K562 (cell line): ENCODE measurements around the gene LRRC4C. TPM values are rescaled to one million over a fixed set of nuclear protein-coding genes. Genes with fewer than 3 reads are reported as not detected.

Source experiments
- ATAC-seq: fragments of 200-7000 bp; cut with Tn5 transposase; 3 replicates; pipeline ENCODE4 v1.9.1; 2020; ENCODE audit warnings: moderate library complexity
- BruUV-seq: library from RNA; stranded (reverse); fragments of 400-500 nt; replicated peaks from 2 replicates; lab custom pipeline; 2021; lab: Mats Ljungman, UMichigan
- CTCF ChIA-PET: fragments of 300-600 bp; formaldehyde crosslinking; extraction: SDS; loops from one replicate; lab custom pipeline; 2021; ENCODE audit warnings: low intra/inter-chr PET ratio; lab: Yijun Ruan, JAX
- POLR2A ChIA-PET: fragments of 300-600, 350-650 bp; sonication (Branson Sonifier 250); formaldehyde crosslinking; extraction: SDS; loops from one replicate; lab custom pipeline; 2021; ENCODE audit warnings: antibody characterized with exemption, inconsistent platforms; lab: Yijun Ruan, JAX
- DNase-seq, 4 experiments: peaks; one replicate each; pipeline versions ENCODE4 v3.0.0 to v3.0.0-alpha.2; 2011 to 2018; ENCODE audit warnings: low spot score in 3 of 4, mixed read lengths in 3 of 4; ENCODE audit errors: extremely low read depth in 1 of 4
- FAIRE-seq: peaks from 2 replicates; lab custom pipeline; 2011; peaks lifted over from hg19 to GRCh38; lab: Jason Lieb, UNC
- H2AFZ ChIP-seq: 2 replicates; pipeline ENCODE4 v1.6.0; 2011; ENCODE audit warnings: low read depth, low read length, control low read depth, inconsistent platforms
- H3K27ac ChIP-seq: fragments of 200-600 bp; 3 replicates; pipeline ENCODE4 v1.8.0; 2011; ENCODE audit warnings: low read depth, mild to moderate bottlenecking, control low read depth, inconsistent platforms, low read length, moderate library complexity, mixed read lengths; ENCODE audit errors: extremely low read depth
- H3K27me3 ChIP-seq, 2 experiments: fragments of 300-600 bp in 1 of 2; 2 replicates in 1 of 2; 3 replicates in 1 of 2; pipeline versions ENCODE4 v1.6.0 to v1.8.0; 2011; ENCODE audit warnings: inconsistent platforms in 2 of 2, low read length in 2 of 2, mild to moderate bottlenecking in 1 of 2, mixed read lengths in 1 of 2, moderate library complexity in 1 of 2; ENCODE audit not compliant: control insufficient read depth in 2 of 2, insufficient read depth in 2 of 2
- H3K36me3 ChIP-seq: fragments of 300-600 bp; 3 replicates; pipeline ENCODE4 v1.8.0; 2011; ENCODE audit warnings: mild to moderate bottlenecking, low read length, inconsistent platforms; ENCODE audit not compliant: control insufficient read depth, insufficient read depth
- H3K4me1 ChIP-seq, 2 experiments: fragments of 200-600 bp in 1 of 2; replicated peaks in 1 of 2; 2 replicates in 1 of 2; 3 replicates in 1 of 2; pipeline versions ENCODE4 v1.5.1 to v1.8.0; 2011; ENCODE audit warnings: inconsistent platforms in 2 of 2, low read length in 2 of 2, mild to moderate bottlenecking in 1 of 2, mixed read lengths in 1 of 2, moderate library complexity in 1 of 2; ENCODE audit not compliant: control insufficient read depth in 2 of 2, insufficient read depth in 2 of 2
- H3K4me2 ChIP-seq: 2 replicates; pipeline ENCODE4 v1.6.1; 2011; ENCODE audit warnings: low read length, control low read depth, inconsistent platforms, mixed read lengths; ENCODE audit not compliant: insufficient read depth
- H3K4me3 ChIP-seq: fragments of 200-600 bp; sonication (generic), shearing (Covaris generic); 2 replicates; pipeline ENCODE4 v1.5.1; 2016; ENCODE audit warnings: control low read depth, inconsistent platforms
- H3K79me2 ChIP-seq: fragments of 200-600 bp; 3 replicates; pipeline ENCODE4 v1.8.0; 2011; ENCODE audit warnings: low read length, inconsistent platforms; ENCODE audit not compliant: control insufficient read depth, insufficient read depth
- H3K9ac ChIP-seq, 2 experiments: 2 replicates each; pipeline versions ENCODE4 v1.6.0 to v1.6.1; 2011; ENCODE audit warnings: low read depth in 2 of 2, low read length in 2 of 2, control low read depth in 1 of 2, inconsistent platforms in 1 of 2, mild to moderate bottlenecking in 1 of 2, mixed read lengths in 1 of 2; ENCODE audit not compliant: insufficient read depth in 1 of 2
- H3K9me1 ChIP-seq: one replicate; pipeline ENCODE4 v1.6.0; 2011; ENCODE audit warnings: inconsistent platforms, mild to moderate bottlenecking, low read length, moderate library complexity; ENCODE audit not compliant: control insufficient read depth, insufficient read depth
- H3K9me3 ChIP-seq: replicated peaks from 2 replicates; pipeline ENCODE4 v1.5.1; 2011; ENCODE audit warnings: low read depth, low read length, inconsistent platforms; ENCODE audit not compliant: control insufficient read depth, insufficient read depth
- H4K20me1 ChIP-seq: replicated peaks from 2 replicates; pipeline ENCODE4 v1.6.1; 2011; ENCODE audit warnings: low read length, inconsistent platforms, mixed read lengths; ENCODE audit not compliant: control insufficient read depth, insufficient read depth
- ATF3 ChIP-seq, 2 experiments: fragments of 450-650 bp in 1 of 2; sonication (generic) in 1 of 2; formaldehyde crosslinking in 1 of 2; IDR thresholded peaks in 1 of 2; conservative IDR thresholded peaks in 1 of 2; 2 replicates each; pipeline versions ENCODE4 v1.6.1 to v1.8.1; 2016 to 2023; ENCODE audit warnings: mild to moderate bottlenecking in 2 of 2, moderate library complexity in 2 of 2, inconsistent platforms in 1 of 2, missing genetic modification reagents in 1 of 2
- BRF2 ChIP-seq: IDR thresholded peaks from 3 replicates; pipeline ENCODE4 v1.6.1; 2011; ENCODE audit warnings: borderline replicate concordance, mild to moderate bottlenecking; ENCODE audit not compliant: insufficient read length, insufficient read depth
- CGGBP1 ChIP-seq: fragments of 250-450 bp; sonication (Bioruptor Pico); IDR thresholded peaks from 2 replicates; pipeline ENCODE4 v1.9.0; 2021; ENCODE audit warnings: mild to moderate bottlenecking
- COPS2 ChIP-seq: fragments of 450-650 bp; conservative IDR thresholded peaks from 2 replicates; pipeline ENCODE4 v1.6.1; 2016; ENCODE audit warnings: mild to moderate bottlenecking, moderate library complexity
- ELF2 ChIP-seq: fragments of 250-450 bp; sonication (Bioruptor Pico); IDR thresholded peaks from 2 replicates; pipeline ENCODE4 v1.5.0; 2021; ENCODE audit warnings: mild to moderate bottlenecking
- ETV6 ChIP-seq, 3 experiments: fragments of 150-350 bp in 1 of 3; sonication (generic) in 1 of 3; formaldehyde crosslinking in 1 of 3; IDR thresholded peaks; 2 replicates each; pipeline versions ENCODE4 v1.6.1 to v1.8.0; 2014 to 2022; ENCODE audit warnings: borderline replicate concordance in 2 of 3, low read depth in 2 of 3, antibody characterized with exemption in 1 of 3, low read length in 1 of 3, mild to moderate bottlenecking in 1 of 3, missing genetic modification reagents in 1 of 3
- GABPB1 ChIP-seq: sonication (generic); formaldehyde crosslinking; IDR thresholded peaks from 2 replicates; pipeline ENCODE4 v1.8.0; 2022; ENCODE audit warnings: mild to moderate bottlenecking, missing genetic modification reagents
- HEY1 ChIP-seq: fragments of 250-450 bp; sonication (Bioruptor Pico); IDR thresholded peaks from 2 replicates; pipeline ENCODE4 v1.5.0; 2020; ENCODE audit warnings: mild to moderate bottlenecking, moderate library complexity, borderline replicate concordance
- MLLT1 ChIP-seq, 2 experiments: fragments of 450-650 bp; IDR thresholded peaks; 2 replicates each; pipeline ENCODE4 v1.6.1; 2016
- NCOA6 ChIP-seq: fragments of 450-650 bp; IDR thresholded peaks from 2 replicates; pipeline ENCODE4 v1.6.1; 2017; ENCODE audit warnings: mild to moderate bottlenecking
- PTTG1 ChIP-seq: fragments of 450-650 bp; IDR thresholded peaks from 2 replicates; pipeline ENCODE4 v1.6.1; 2016; ENCODE audit warnings: low read depth, mild to moderate bottlenecking, missing genetic modification characterization, missing compliant biosample characterization
- RBM34 ChIP-seq: fragments of 200-400 bp; formaldehyde crosslinking; IDR thresholded peaks from 2 replicates; pipeline ENCODE4 v1.6.1; 2018; ENCODE audit warnings: low read length, borderline replicate concordance; ENCODE audit not compliant: insufficient read depth
- SUPT5H ChIP-seq: fragments of 450-650 bp; IDR thresholded peaks from 2 replicates; pipeline ENCODE4 v1.6.1; 2016
- THAP7 ChIP-seq: fragments of 250-450 bp; sonication (Bioruptor Pico); IDR thresholded peaks from 2 replicates; pipeline ENCODE4 v1.5.0; 2021
- THRB ChIP-seq: fragments of 450-650 bp; formaldehyde crosslinking; conservative IDR thresholded peaks from 2 replicates; pipeline ENCODE4 v1.4.0; 2022; ENCODE audit warnings: mild to moderate bottlenecking, missing genetic modification characterization
- ZFP1 ChIP-seq: fragments of 450-650 bp; formaldehyde crosslinking; IDR thresholded peaks from 2 replicates; pipeline ENCODE4 v1.4.0; 2020; ENCODE audit warnings: mild to moderate bottlenecking, mixed read lengths
- ZNF133 ChIP-seq: fragments of 250-450 bp; sonication (Bioruptor Pico); IDR thresholded peaks from 2 replicates; pipeline ENCODE4 v1.4.0; 2020; ENCODE audit warnings: mild to moderate bottlenecking
- ZNF445 ChIP-seq: fragments of 250-450 bp; sonication (Bioruptor Pico); IDR thresholded peaks from 2 replicates; pipeline ENCODE4 v1.4.0; 2020; ENCODE audit warnings: low read depth, mild to moderate bottlenecking, moderate library complexity
- in situ Hi-C: fragments of 300-500 bp; cut with MboI; formaldehyde crosslinking; loops from 4 replicates; pipeline ENCODE4 v1.15.0; 2018; ENCODE audit warnings: inconsistent platforms, mixed read lengths
- intact Hi-C: fragments of 100-400 bp; cut with micrococcal nuclease; formaldehyde crosslinking; loops from 2 replicates; pipeline ENCODE4 v1.14.2; 2022
- polyA plus RNA-seq, 8 experiments: library from polyadenylated mRNA; depleted of rRNA in 4 of 8; stranded (reverse) in 5 of 8; unstranded in 3 of 8; fragments of >200 nt; fragmentation: Nextera tagmentation in 2 of 8; fragmentation: Illumina TruSeq in 1 of 8; extraction: Ambion mirVana in 2 of 8; extraction: Trizol in 1 of 8; gene quantifications; 2 replicates each; pipeline versions ENCODE4 v1.2.1 to v1.2.3, GENCODE V29; 2011 to 2014; ENCODE audit warnings: inconsistent platforms in 1 of 8, missing spikeins in 1 of 8
- total RNA-seq, 7 experiments: library from RNA; depleted of rRNA in 6 of 7; stranded (reverse); fragments of >200 nt in 6 of 7; fragmentation: Illumina TruSeq in 2 of 7; extraction: Trizol in 2 of 7; gene quantifications; 2 replicates each; pipeline versions ENCODE4 v1.2.1 to v1.2.3, GENCODE V29; 2011 to 2021; ENCODE audit warnings: low replicate concordance in 1 of 7

The LRRC4C gene
- total and polyA plus RNA-seq, 9 of the 15 experiments (the other 6 are each of a cell fraction or from before 2014, with no cell fraction given), result not detected

GRCh38 chr11:41446566-41446965 is 12.9 kb downstream of the LRRC4C start:
- Histone ChIP-seq H4K20me1 (no peaks in the 10 kb centered on the region), H3K4me3 (no peak overlapping the region), H3K4me1 (no peaks in the 10 kb centered on the region), H3K9ac (no peak overlapping the region), H2AFZ (no peak overlapping the region), H3K9me1 (no peaks in the 10 kb centered on the region), H3K27ac (no peak overlapping the region), H3K4me2 (no peak overlapping the region), H3K27me3 (no peaks in the 10 kb centered on the region), H3K9me3 (no peaks in the 10 kb centered on the region), H3K79me2 (no peaks in the 10 kb centered on the region), H3K36me3 (no peaks in the 10 kb centered on the region)
- BruUV-seq, result no TSS peak
- in situ Hi-C loops, result no loop called here
- CTCF ChIA-PET, result no interaction called here
- POLR2A ChIA-PET, result no interaction called here
- intact Hi-C loops, result no loop called here
- FAIRE-seq (no peak), ATAC-seq (no peak), DNase-seq (no peak)
- no peak for TF ChIP-seq COPS2
- no peak for TF ChIP-seq ETV6 (IDR thresholded peaks at IDR 0.05; ENCODE audit: borderline replicate concordance in 1 of 2, low read depth in 2 of 2, low read length in 1 of 2)
- no peak for TF ChIP-seq ETV6 (CRISPR knock-in tag; IDR thresholded peaks at IDR 0.05; ENCODE audit: borderline replicate concordance)
- no peak for TF ChIP-seq ELF2
- no peak for TF ChIP-seq SUPT5H
- TF ChIP-seq ZFP1, result no peak
- TF ChIP-seq ZNF133 (CRISPR knock-in tag), result no peak
- no peak for TF ChIP-seq BRF2
- TF ChIP-seq THAP7 (CRISPR knock-in tag), result no peak
- TF ChIP-seq MLLT1 (IDR thresholded peaks at IDR 0.05), result no peak
- no peak for TF ChIP-seq ZNF445 (CRISPR knock-in tag)
- no peak for TF ChIP-seq PTTG1 (tag)
- no peak for TF ChIP-seq CGGBP1 (CRISPR knock-in tag)
- no peak for TF ChIP-seq NCOA6
- TF ChIP-seq HEY1, result no peak
- no peak for TF ChIP-seq RBM34
- no peak for TF ChIP-seq ATF3 (IDR thresholded peaks at IDR 0.05)
- TF ChIP-seq ATF3 (CRISPR knock-in tag; conservative IDR thresholded peaks at IDR 0.05), result no peak
- no peak for TF ChIP-seq GABPB1 (CRISPR knock-in tag)
- no peak for TF ChIP-seq THRB
